Measurements from ENCODE around the gene CACNG1.

CACNG1 gene

DNA sequence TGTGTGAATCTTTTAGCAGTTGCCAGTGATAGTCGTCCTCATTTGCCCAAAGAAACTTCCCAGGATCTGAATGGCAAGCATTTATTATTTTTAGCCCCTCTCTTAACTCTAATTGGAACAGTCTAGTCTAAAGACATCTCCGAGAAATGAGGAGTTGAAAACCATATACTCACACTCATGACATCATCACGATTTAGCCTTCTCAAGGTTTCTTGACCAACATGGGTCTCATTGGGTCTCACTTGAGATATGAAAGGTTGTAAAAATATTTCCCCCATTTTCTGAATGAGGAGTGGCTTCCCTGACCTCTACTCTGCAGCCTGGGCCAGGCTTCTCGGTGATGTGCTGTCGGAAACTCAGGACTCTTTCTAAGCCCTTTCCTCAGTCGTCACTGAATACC is 37.1 kb upstream of the CACNG1 start:
- DNase-seq (ENCODE audit: low read depth): no peak
- H3K4me3 ChIP-seq (ENCODE audit: low read length): no peak overlapping the region
- TF ChIP-seq, protein P1, sequence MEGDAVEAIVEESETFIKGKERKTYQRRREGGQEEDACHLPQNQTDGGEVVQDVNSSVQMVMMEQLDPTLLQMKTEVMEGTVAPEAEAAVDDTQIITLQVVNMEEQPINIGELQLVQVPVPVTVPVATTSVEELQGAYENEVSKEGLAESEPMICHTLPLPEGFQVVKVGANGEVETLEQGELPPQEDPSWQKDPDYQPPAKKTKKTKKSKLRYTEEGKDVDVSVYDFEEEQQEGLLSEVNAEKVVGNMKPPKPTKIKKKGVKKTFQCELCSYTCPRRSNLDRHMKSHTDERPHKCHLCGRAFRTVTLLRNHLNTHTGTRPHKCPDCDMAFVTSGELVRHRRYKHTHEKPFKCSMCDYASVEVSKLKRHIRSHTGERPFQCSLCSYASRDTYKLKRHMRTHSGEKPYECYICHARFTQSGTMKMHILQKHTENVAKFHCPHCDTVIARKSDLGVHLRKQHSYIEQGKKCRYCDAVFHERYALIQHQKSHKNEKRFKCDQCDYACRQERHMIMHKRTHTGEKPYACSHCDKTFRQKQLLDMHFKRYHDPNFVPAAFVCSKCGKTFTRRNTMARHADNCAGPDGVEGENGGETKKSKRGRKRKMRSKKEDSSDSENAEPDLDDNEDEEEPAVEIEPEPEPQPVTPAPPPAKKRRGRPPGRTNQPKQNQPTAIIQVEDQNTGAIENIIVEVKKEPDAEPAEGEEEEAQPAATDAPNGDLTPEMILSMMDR (IDR thresholded peaks at IDR 0.05; ENCODE audit: insufficient read depth, low read depth, low read length, missing control alignments): no peak

DNA sequence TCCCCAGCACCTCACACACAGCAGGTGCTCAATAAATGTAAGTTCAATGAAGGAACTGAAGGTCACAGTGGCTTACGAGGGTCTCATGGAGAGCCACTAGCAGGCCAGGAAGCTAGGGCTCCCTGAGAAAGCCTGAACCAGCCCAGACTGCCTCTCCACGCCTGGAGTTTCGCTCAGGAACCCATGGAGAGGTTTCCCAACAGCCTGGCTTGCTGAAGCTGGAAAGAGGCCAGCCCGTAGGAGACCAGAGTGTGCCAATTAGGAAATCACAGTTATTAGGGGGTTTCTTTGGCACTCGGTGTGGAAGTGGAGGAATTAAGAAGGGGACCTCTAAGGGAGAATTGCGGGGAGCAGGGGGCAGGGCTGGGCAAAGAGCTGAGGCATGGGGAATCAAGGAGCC is 36.3 kb upstream of the CACNG1 start:
- TF ChIP-seq, protein P1 (IDR thresholded peaks at IDR 0.05; ENCODE audit: insufficient read depth, low read depth, low read length, missing control alignments): no peak
- DNase-seq (ENCODE audit: low read depth): no peak
- no peak overlapping the region for H3K4me3 ChIP-seq (ENCODE audit: low read length)

DNA sequence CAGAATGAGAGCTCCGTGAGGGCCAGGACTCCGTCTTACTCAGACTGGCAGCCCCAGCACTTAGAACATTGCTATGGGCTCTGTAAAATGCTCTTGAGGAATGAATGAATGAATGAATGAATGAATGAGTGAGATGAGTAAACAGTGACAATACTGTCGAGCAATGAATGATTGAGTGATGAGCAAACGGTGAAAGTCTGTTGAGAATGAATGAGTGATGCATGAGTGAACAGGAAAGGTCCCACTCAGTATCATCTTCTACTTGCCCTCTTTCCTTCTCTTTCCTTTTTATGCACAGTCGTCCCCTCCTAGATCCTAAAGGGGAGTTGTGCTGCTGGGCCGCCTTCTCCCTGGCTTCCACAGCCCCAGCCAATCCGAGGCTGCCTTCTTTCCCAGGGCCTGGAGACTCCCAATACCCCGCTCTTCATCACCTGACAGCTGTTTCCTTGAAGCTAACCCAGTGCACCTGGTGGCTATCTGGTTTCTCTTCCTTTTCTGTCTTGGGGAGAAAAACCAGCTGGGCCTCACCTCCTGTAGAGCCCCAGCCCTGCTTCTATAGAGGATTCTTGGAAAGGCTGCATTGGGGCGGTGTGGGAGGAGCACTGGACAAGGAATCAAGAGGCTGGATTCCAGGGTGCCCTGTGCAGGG is 32.7 kb upstream of the CACNG1 start:
- no peak for DNase-seq (ENCODE audit: low read depth)
- TF ChIP-seq, protein P1 (IDR thresholded peaks at IDR 0.05; ENCODE audit: insufficient read depth, low read depth, low read length, missing control alignments): no peak
- no peak overlapping the region for H3K4me3 ChIP-seq (ENCODE audit: low read length)

DNA sequence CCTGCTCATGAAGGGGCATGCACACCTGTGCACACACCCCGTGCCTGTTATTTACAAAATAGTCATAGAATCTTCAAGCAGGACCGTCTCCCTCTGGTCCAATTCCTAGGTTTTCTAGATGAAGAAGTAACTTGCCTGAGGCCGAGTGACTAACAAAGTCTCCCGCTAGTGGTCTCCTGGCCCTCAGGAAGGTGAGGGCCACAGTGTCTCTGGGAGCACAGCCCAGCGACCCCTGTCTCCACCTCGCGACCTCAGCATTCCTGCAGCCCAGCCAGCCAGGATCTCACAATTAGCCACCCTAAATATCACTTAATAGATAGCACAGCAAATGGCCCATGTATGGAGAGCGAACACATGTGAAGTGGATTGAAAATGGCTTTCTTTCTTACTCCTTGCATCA is 30.5 kb upstream of the CACNG1 start:
- no peak overlapping the region for H3K4me3 ChIP-seq (ENCODE audit: low read length)
- no peak for DNase-seq (ENCODE audit: low read depth)
- TF ChIP-seq, protein P1 (IDR thresholded peaks at IDR 0.05; ENCODE audit: insufficient read depth, low read depth, low read length, missing control alignments): no peak

DNA sequence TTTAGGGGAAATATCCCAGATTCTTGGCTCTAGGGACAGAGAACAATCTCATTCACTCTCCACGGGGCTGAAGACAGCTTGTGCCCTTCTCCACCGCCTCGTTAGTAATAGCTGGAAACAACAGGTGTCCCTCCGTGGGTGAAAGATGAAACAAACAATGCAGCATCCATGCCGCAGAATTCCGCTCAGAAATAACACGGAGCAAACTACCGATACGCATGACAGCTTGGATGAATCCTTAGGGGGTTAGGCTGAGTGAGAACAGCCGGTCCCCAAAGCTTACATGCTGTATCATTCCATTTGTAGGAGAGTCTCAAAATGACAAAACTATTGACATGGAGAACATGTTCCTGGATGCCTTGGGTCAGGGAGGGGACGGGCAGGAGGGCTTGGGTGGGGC is 29.4 kb upstream of the CACNG1 start:
- DNase-seq (ENCODE audit: low read depth): no peak
- H3K4me3 ChIP-seq (ENCODE audit: low read length): no peak overlapping the region
- TF ChIP-seq, protein P1 (IDR thresholded peaks at IDR 0.05; ENCODE audit: insufficient read depth, low read depth, low read length, missing control alignments): no peak

DNA sequence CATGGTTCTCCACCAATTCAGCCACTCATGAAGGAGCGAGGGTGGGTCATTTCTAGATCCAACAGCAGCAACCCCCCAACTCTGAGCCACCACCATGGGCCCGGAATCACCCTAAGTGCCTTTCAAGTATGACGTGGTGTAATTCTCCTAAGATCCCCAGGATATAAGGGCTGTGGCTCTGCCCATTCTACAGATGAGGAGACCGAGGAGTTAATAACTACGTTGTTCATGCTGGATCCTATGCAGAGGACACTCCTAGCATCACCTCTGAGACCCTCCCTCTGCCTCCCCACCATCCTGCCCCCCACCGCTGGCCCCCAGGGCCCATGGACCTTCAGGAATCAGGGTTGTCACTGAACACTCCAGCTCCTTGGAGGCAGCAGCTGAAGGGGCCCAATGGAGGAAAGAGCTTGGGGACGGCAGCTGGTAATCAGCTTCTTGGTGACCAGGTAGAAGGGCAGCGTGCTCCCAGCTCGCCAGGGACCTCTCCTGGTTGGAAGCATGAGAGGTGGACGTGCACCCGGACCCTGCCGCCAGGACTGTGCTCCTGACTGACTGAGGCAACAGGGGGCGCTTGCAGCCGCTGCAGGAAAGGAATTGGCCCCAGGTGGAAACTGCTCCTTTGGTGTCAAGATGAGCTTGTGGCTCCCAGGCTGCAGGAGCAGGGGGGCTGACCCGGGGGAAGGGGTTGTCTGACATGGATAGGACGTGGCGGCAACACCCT is 28.2 kb upstream of the CACNG1 start:
- TF ChIP-seq, protein P1 (IDR thresholded peaks at IDR 0.05; ENCODE audit: insufficient read depth, low read depth, low read length, missing control alignments): no peak
- no peak for DNase-seq (ENCODE audit: low read depth)
- H3K4me3 ChIP-seq (ENCODE audit: low read length): no peak overlapping the region

DNA sequence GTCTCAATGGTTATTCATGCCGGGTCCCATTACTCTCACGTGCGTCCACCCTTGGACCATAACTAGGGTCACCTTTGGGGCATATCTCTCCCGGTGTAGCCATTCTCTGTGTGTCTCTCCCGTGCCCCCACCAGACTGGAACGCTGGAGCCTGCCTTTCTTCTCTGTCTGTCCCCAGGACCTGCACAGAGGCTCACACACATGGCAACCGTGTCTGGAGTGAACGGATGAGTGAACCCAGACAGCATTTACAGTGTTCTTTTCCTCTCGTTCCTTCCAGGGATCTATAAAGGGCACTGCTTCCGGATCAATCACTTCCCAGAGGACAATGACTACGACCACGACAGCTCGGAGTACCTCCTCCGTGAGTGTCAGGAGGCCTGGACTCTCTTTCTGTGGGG is 26.4 kb upstream of the CACNG1 start:
- no peak for DNase-seq (ENCODE audit: low read depth)
- TF ChIP-seq, protein P1 (IDR thresholded peaks at IDR 0.05; ENCODE audit: insufficient read depth, low read depth, low read length, missing control alignments): no peak
- no peak overlapping the region for H3K4me3 ChIP-seq (ENCODE audit: low read length)
